RWPE2 (cell line): ENCODE data around the gene ATG7.

Experiments
- ATAC-seq: fragments of 200-7000 bp; cut with Tn5 transposase; 3 replicates; pipeline ENCODE4 v1.9.1; 2021; ENCODE audit warnings: low read depth
- DNase-seq: peaks from one replicate; pipeline ENCODE4 v3.0.0-alpha.2; 2020; ENCODE audit warnings: low spot score
- H3K27ac ChIP-seq: fragments of 450-650 bp; 2 replicates; pipeline ENCODE4 v1.5.1; 2017; ENCODE audit warnings: mild to moderate bottlenecking; ENCODE audit not compliant: poor library complexity, severe bottlenecking
- H3K27me3 ChIP-seq: fragments of 250-450 bp; sonication (Bioruptor Pico); 2 replicates; pipeline ENCODE4 v1.5.1; 2021; ENCODE audit warnings: mild to moderate bottlenecking, moderate library complexity; ENCODE audit not compliant: insufficient read depth, poor library complexity, severe bottlenecking
- H3K36me3 ChIP-seq: fragments of 250-450 bp; sonication (Bioruptor Pico); 2 replicates; pipeline ENCODE4 v1.5.1; 2020; ENCODE audit warnings: low read depth, mild to moderate bottlenecking, moderate library complexity
- H3K4me1 ChIP-seq: fragments of 250-450 bp; sonication (Bioruptor Pico); 2 replicates; pipeline ENCODE4 v1.5.1; 2021; ENCODE audit warnings: mild to moderate bottlenecking, moderate library complexity; ENCODE audit not compliant: insufficient read depth, poor library complexity, severe bottlenecking
- H3K4me3 ChIP-seq: fragments of 250-450 bp; sonication (Bioruptor Pico); 2 replicates; pipeline ENCODE4 v1.5.1; 2021; ENCODE audit warnings: mild to moderate bottlenecking, moderate library complexity; ENCODE audit not compliant: severe bottlenecking
- H3K9me3 ChIP-seq: fragments of 250-450 bp; sonication (Bioruptor Pico); 2 replicates; pipeline ENCODE4 v1.5.1; 2021; ENCODE audit warnings: mild to moderate bottlenecking, moderate library complexity; ENCODE audit not compliant: severe bottlenecking
- CTCF ChIP-seq: fragments of 450-650 bp; IDR thresholded peaks from one replicate; pipeline ENCODE4 v1.5.1; 2017; ENCODE audit warnings: mild to moderate bottlenecking, moderate library complexity; ENCODE audit not compliant: poor library complexity, severe bottlenecking

The ATG7 gene

DNA sequence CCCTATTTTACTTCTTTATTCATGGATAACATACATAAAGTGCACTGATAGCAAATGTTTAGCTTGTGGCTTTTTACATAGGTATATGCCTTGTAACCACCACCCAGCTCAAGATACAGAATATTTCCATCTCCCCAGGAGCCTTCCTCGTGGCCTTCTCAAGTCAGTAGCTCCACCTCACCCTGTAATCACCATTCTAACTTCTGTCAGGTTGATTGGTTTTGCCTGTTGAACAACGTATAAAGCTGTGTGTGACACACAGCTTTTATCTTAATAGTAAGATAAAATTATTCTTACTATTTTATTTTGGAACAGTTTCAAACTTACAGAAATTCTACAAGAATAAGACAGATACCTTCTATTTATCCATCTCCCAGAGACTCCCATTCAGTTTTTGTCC lies 13.3 kb downstream of the ATG7 start:
- DNase-seq = no peak
- Histone ChIP-seq H3K36me3 (peaks cover 38% of the 10 kb centered on the region), H3K27me3 (no peaks in the 10 kb centered on the region), H3K4me3 (no peak overlapping the region), H3K9me3 (no peaks in the 10 kb centered on the region), H3K4me1 (peaks cover 36% of the 10 kb centered on the region), H3K27ac (peak overlapping the region; percentile 100)
- no peak for TF ChIP-seq CTCF
- no peak for ATAC-seq

DNA sequence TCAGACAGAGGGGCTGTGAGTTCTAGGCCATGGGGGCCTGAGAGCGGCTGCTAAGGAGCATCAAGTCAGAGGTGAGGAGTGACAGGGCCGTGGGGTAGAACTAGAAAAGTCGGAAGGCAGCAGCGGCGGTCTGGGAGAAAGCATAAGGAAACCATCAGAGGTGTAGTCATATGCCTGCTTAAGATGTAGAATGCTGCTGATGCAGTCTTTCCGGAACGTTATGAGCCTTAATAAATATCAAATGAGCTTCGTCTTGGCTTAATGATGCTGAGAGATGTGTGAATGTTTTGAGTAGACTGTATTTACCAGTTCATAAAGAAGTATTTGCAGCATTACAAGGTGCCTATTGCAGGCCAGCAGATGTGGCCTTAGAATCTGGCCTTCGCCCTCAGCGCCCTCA lies 15.2 kb downstream of the ATG7 start:
- H3K9me3 ChIP-seq = no peaks in the 10 kb centered on the region
- H3K4me3 ChIP-seq = no peak overlapping the region
- no peaks in the 10 kb centered on the region for H3K27me3 ChIP-seq
- peak overlapping the region; percentile 100 for H3K27ac ChIP-seq
- peaks cover 48% of the 10 kb centered on the region for H3K4me1 ChIP-seq
- no peak for ATAC-seq
- peaks cover 22% of the 10 kb centered on the region for H3K36me3 ChIP-seq
- DNase-seq = no peak
- TF ChIP-seq CTCF = no peak

GRCh38 chr3:11288021-11288491 lies 15.9 kb downstream of the ATG7 start:
- TF ChIP-seq CTCF = no peak
- Histone ChIP-seq H3K27me3 (no peaks in the 10 kb centered on the region), H3K9me3 (no peaks in the 10 kb centered on the region), H3K27ac (peak overlapping the region; percentile 100), H3K4me1 (peaks cover 48% of the 10 kb centered on the region), H3K4me3 (no peak overlapping the region), H3K36me3 (peaks cover 20% of the 10 kb centered on the region)
- DNase-seq = no peak
- no peak for ATAC-seq

DNA sequence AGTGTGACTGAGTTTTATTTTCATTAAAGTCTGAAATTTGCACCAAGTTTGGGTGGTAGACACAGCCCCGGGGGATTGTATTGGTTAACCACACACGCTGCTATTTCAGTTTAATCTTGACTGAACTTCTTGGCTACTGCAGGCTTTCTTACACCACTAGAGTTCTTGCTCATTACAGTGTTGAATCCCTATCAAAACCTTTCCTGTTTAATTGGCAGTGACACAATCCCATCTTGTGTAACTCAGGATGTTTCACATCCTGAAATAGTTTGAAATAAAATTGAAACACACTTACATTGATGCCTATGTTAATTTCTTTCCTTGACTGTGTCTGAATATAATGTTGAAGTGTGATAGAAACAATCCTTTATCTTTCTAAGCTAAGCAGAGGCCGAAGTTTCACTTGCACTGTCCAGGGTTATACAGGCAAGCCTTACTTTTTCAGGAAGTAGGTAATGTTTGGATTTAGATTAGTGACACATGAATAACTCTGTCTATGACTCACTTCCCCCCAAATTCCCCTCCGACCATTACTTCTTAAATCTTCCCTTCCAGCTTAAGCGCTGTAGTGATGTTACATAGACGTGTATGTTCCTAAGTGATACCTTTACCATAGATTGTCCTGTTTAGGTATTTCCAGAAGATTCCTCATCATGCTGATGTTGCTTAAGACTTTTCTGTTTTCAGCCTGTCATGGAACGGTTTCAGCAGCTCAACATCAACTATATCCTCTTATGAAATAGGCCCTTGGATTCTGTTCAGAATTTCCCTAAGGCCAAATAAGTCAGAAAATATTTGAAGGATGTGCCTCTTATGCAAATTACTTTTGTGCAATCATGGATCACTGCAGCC lies 16.8 kb downstream of the ATG7 start:
- Histone ChIP-seq H3K9me3 (no peaks in the 10 kb centered on the region), H3K4me1 (peaks cover 48% of the 10 kb centered on the region), H3K4me3 (no peak overlapping the region), H3K27ac (peak overlapping the region; percentile 100), H3K27me3 (no peaks in the 10 kb centered on the region), H3K36me3 (peaks cover 11% of the 10 kb centered on the region; the same call in 1 of the 2 replicates)
- no peak for TF ChIP-seq CTCF
- DNase-seq (no peak), ATAC-seq (peak; percentile 86)

GRCh38 chr3:11289864-11290263 lies 17.7 kb downstream of the ATG7 start:
- Histone ChIP-seq H3K4me1 (peaks cover 48% of the 10 kb centered on the region), H3K9me3 (no peaks in the 10 kb centered on the region), H3K4me3 (no peak overlapping the region), H3K36me3 (peaks cover 7% of the 10 kb centered on the region; the same call in 1 of the 2 replicates), H3K27me3 (no peaks in the 10 kb centered on the region), H3K27ac (peak overlapping the region; percentile 100)
- no peak for DNase-seq
- no peak for TF ChIP-seq CTCF
- no peak for ATAC-seq
